Liver (tissue), 9 donors: ENCODE measurements around the gene KRTAP12-4. TPM values are rescaled to one million over a fixed set of nuclear protein-coding genes. Genes with fewer than 3 reads are reported as not detected.

ENCODE experiments used
- DNase-seq: peaks from one replicate; pipeline ENCODE4 v3.0.0-alpha.2; 2017; ENCODE audit warnings: low spot score
- H3K27ac ChIP-seq, 2 donors: one replicate each; pipeline ENCODE4 v1.7.0; 2013; ENCODE audit warnings: inconsistent platforms in 2 of 2, low read length in 2 of 2, control low read depth in 1 of 2, low read depth in 1 of 2, mild to moderate bottlenecking in 1 of 2
- H3K27me3 ChIP-seq, 4 donors: one replicate each; pipeline versions ENCODE4 v1.6.1 to v1.7.0; 2013; ENCODE audit warnings: low read length in 3 of 4, inconsistent platforms in 1 of 4, mild to moderate bottlenecking in 1 of 4, moderate library complexity in 1 of 4; ENCODE audit not compliant: control insufficient read depth in 4 of 4, insufficient read depth in 4 of 4
- H3K36me3 ChIP-seq, 4 donors: one replicate each; pipeline versions ENCODE4 v1.6.1 to v1.7.0; 2013; ENCODE audit warnings: low read length in 3 of 4, mild to moderate bottlenecking in 3 of 4, low read depth in 1 of 4, moderate library complexity in 1 of 4; ENCODE audit not compliant: control insufficient read depth in 4 of 4, insufficient read depth in 3 of 4
- H3K4me1 ChIP-seq, 4 donors: one replicate each; pipeline versions ENCODE4 v1.6.1 to v1.7.0; 2013; ENCODE audit warnings: low read length in 3 of 4, mild to moderate bottlenecking in 3 of 4, moderate library complexity in 1 of 4; ENCODE audit not compliant: control insufficient read depth in 4 of 4, insufficient read depth in 4 of 4
- H3K4me3 ChIP-seq, 3 donors: one replicate each; pipeline versions ENCODE4 v1.6.1 to v1.7.0; 2013; ENCODE audit warnings: low read length in 3 of 3, control low read depth in 1 of 3, low read depth in 1 of 3, mild to moderate bottlenecking in 1 of 3
- H3K9ac ChIP-seq, 2 donors: one replicate each; pipeline ENCODE4 v1.7.0; 2013; ENCODE audit warnings: low read length in 2 of 2, mild to moderate bottlenecking in 2 of 2, moderate library complexity in 2 of 2, control low read depth in 1 of 2, low read depth in 1 of 2
- H3K9me3 ChIP-seq, 4 donors: one replicate each; pipeline versions ENCODE4 v1.6.1 to v1.7.0; 2013; ENCODE audit warnings: low read length in 3 of 4; ENCODE audit not compliant: control insufficient read depth in 4 of 4
- CTCF ChIP-seq: fragments of 150-350 bp; IDR thresholded peaks from 2 replicates; pipeline ENCODE4 v1.5.1; 2017; ENCODE audit warnings: improper control_type of control experiment, low read depth, low read length; ENCODE audit not compliant: missing input control
- EGR1 ChIP-seq, 2 donors: IDR thresholded peaks; 2 replicates each; pipeline ENCODE4 v1.6.1; 2016 to 2018; ENCODE audit warnings: antibody characterized with exemption in 2 of 2, low read depth in 2 of 2
- FOXA2 ChIP-seq: IDR thresholded peaks from 2 replicates; pipeline ENCODE4 v1.6.1; 2016; ENCODE audit warnings: antibody characterized with exemption
- GABPA ChIP-seq, 2 donors: IDR thresholded peaks in 1 of 2; conservative IDR thresholded peaks in 1 of 2; 2 replicates each; pipeline ENCODE4 v1.6.1; 2016; ENCODE audit warnings: antibody characterized with exemption in 2 of 2, mild to moderate bottlenecking in 1 of 2, moderate library complexity in 1 of 2
- HNF4A ChIP-seq, 2 donors: conservative IDR thresholded peaks; 2 replicates each; pipeline ENCODE4 v1.6.1; 2016; ENCODE audit warnings: antibody characterized with exemption in 2 of 2, mild to moderate bottlenecking in 2 of 2
- JUND ChIP-seq, 2 donors: IDR thresholded peaks; 2 replicates each; pipeline ENCODE4 v1.6.1; 2016; ENCODE audit warnings: antibody characterized with exemption in 2 of 2
- NR2F2 ChIP-seq: IDR thresholded peaks from 2 replicates; pipeline ENCODE4 v1.6.1; 2016; ENCODE audit warnings: antibody characterized with exemption
- RAD21 ChIP-seq, 2 donors: IDR thresholded peaks; 2 replicates each; pipeline ENCODE4 v1.6.1; 2016; ENCODE audit warnings: antibody characterized with exemption in 2 of 2, mild to moderate bottlenecking in 2 of 2
- REST ChIP-seq: IDR thresholded peaks from 2 replicates; pipeline ENCODE4 v1.6.1; 2016; ENCODE audit warnings: antibody characterized with exemption, mild to moderate bottlenecking
- ZBTB33 ChIP-seq: IDR thresholded peaks from 2 replicates; pipeline ENCODE4 v1.6.1; 2016; ENCODE audit warnings: antibody characterized with exemption
- WGBS: extraction: QIAGEN DNeasy Blood & Tissue Kit; methylation state at CpG from one replicate; pipeline ENCODE4 v1.1.7; 2013; 5-methylcytosine and 5-hydroxymethylcytosine counted together
- polyA plus RNA-seq, 2 donors: library from polyadenylated mRNA; stranded (reverse) in 1 of 2; unstranded in 1 of 2; fragments of 200-250 nt in 1 of 2; fragments of >200 nt in 1 of 2; fragmentation: Nextera tagmentation in 1 of 2; extraction: Ambion mirVana in 1 of 2; gene quantifications; one replicate each; pipeline versions ENCODE4 v1.2.1 to v1.2.3, GENCODE V29; 2013 to 2015
- total RNA-seq, 2 donors: library from RNA; depleted of rRNA; stranded (reverse); fragments of >200 nt; gene quantifications; one replicate each; pipeline ENCODE4 v1.2.3, GENCODE V29; 2014
- donor health status: healthy.
- donor health status: healthy.
- donor health status: healthy.
- donor health status: healthy.
- donor health status: healthy.

The KRTAP12-4 gene
- total and polyA plus RNA-seq, 4 donors: not detected

GRCh38 chr21:44667612-44668011 is 13.2 kb upstream of the KRTAP12-4 start (continued):
- TF ChIP-seq ZBTB33 (no peak), NR2F2 (no peak), FOXA2 (no peak), JUND (IDR thresholded peaks at IDR 0.05) (no peak), CTCF (no peak), RAD21 (IDR thresholded peaks at IDR 0.05) (no peak)

- TF ChIP-seq CTCF (no peak), EGR1 (IDR thresholded peaks at IDR 0.05; ENCODE audit: low read depth in 2 of 2) (no peak), GABPA (IDR thresholded peaks at IDR 0.05 in 1 of 2, conservative IDR thresholded peaks at IDR 0.05 in 1 of 2) (no peak), NR2F2 (no peak), REST (no peak), HNF4A (conservative IDR thresholded peaks at IDR 0.05) (no peak), JUND (IDR thresholded peaks at IDR 0.05) (no peak)
- Histone ChIP-seq H3K9me3 (no peaks in the 10 kb centered on the region), H3K9ac (no peak within 1 kb of the TSS), H3K27me3 (peaks cover 0 to 4% (median 0%) of the 10 kb centered on the region in 4 donors), H3K36me3 (no peaks in the 10 kb centered on the region), H3K27ac (no peak within 1 kb of the TSS), H3K4me1 (no peaks in the 10 kb centered on the region), H3K4me3 (no peak within 1 kb of the TSS)
- DNase-seq: no peak
- 71% methylated on average over 19 of the region's 19 CpGs for WGBS
Observed at GRCh38 chr21:44666401-44667320, 12.2 kb upstream of the KRTAP12-4 start, which contains the start of gene KRTAP12-2. KRTAP12-2 (minus strand) TSS chr21:44666927; CDS start chr21:44666886, 41 bp downstream.
